Heart right ventricle (tissue), 16 donors: ENCODE data around the gene KDM1A. TPM values are rescaled to one million over a fixed set of nuclear protein-coding genes. Genes with fewer than 3 reads are reported as not detected.

ENCODE experiments used
- ATAC-seq, 8 donors: fragments of 200-7000 bp; cut with Tn5 transposase; one replicate each; pipeline ENCODE4 v1.9.1; 2020; ENCODE audit warnings: mild to moderate bottlenecking in 8 of 8, moderate library complexity in 8 of 8, moderate number of reproducible peaks in 1 of 8
- DNase-seq, 2 donors: peaks; one replicate each; pipeline ENCODE4 v3.0.0-alpha.2; 2020
- H3K27ac ChIP-seq, 10 donors: fragments of 200-600 bp; sonication (generic) in 2 of 10; one replicate each; pipeline versions ENCODE4 v1.5.0 to v1.8.0; 2020 to 2022; ENCODE audit warnings: mild to moderate bottlenecking in 3 of 10
- H3K27me3 ChIP-seq, 7 donors: fragments of 200-600 bp; one replicate each; pipeline ENCODE4 v1.8.0; 2021 to 2022; ENCODE audit warnings: mild to moderate bottlenecking in 2 of 7
- H3K36me3 ChIP-seq, 9 donors: fragments of 200-600 bp; sonication (generic) in 1 of 9; one replicate each; pipeline versions ENCODE4 v1.5.0 to v1.8.0; 2020 to 2022; ENCODE audit warnings: mild to moderate bottlenecking in 2 of 9
- H3K4me1 ChIP-seq, 9 donors: fragments of 200-600 bp; sonication (generic) in 1 of 9; one replicate each; pipeline versions ENCODE4 v1.5.0 to v1.8.0; 2020 to 2022; ENCODE audit warnings: mild to moderate bottlenecking in 4 of 9
- H3K4me3 ChIP-seq, 10 donors: fragments of 200-600 bp; sonication (generic) in 2 of 10; one replicate each; pipeline versions ENCODE4 v1.5.0 to v1.8.0; 2020 to 2022; ENCODE audit warnings: mild to moderate bottlenecking in 7 of 10, moderate library complexity in 2 of 10
- H3K9me3 ChIP-seq, 11 donors: fragments of 200-600 bp in 10 of 11; sonication (generic) in 2 of 11; one replicate each; pipeline versions ENCODE4 v1.5.0 to v1.8.0; 2013 to 2022; ENCODE audit warnings: mild to moderate bottlenecking in 2 of 11, control low read depth in 1 of 11, moderate library complexity in 1 of 11
- WGBS, 2 donors: extraction: QIAGEN DNeasy Blood & Tissue Kit; methylation state at CpG; one replicate each; pipeline ENCODE4 v1.1.7; 2013; ENCODE audit warnings: inconsistent platforms in 1 of 2; 5-methylcytosine and 5-hydroxymethylcytosine counted together
- intact Hi-C, 10 donors: fragments of 100-400 bp; cut with DNase I; formaldehyde crosslinking; loops; one replicate each; pipeline versions ENCODE4 v1.11.1 to v1.14.2; 2022
- long read RNA-seq, 3 donors: library from polyadenylated mRNA; unstranded; transcript quantifications; one replicate each; pipeline ENCODE4 v2.0.0, GENCODE V29; 2020 to 2021
- polyA plus RNA-seq, 2 donors: library from polyadenylated mRNA; stranded (reverse); fragments of 200-250 nt; gene quantifications; one replicate each; pipeline ENCODE4 v1.2.3, GENCODE V29; 2013
- total RNA-seq, 10 donors: library from RNA; stranded (reverse); fragmentation: NEBNext Ultra II Directional in 3 of 10; extraction: Animal tissue kit (Norgen Biotek cat#: 25700) in 3 of 10; gene quantifications; one replicate each; pipeline versions ENCODE4 v1.2.1 to v1.2.4, GENCODE V29; 2021 to 2023
- TF ChIP-seq, protein P1 (sequence below), 9 donors: fragments of 200-600 bp; sonication (generic) in 2 of 9; IDR thresholded peaks; one replicate each; pipeline versions ENCODE4 v1.5.0 to v1.8.0; 2021 to 2022; ENCODE audit warnings: antibody characterized with exemption in 9 of 9, mild to moderate bottlenecking in 5 of 9, moderate library complexity in 1 of 9
- donor health status: Arrhythmogenic right ventricular cardiomyopathy.
- donor health status: ischemic (EF 13 %, LVEDD 7.1; RV severe dilation, severe dysfunction).
- donor health status: healthy with polysubstance abuse.
- donor health status: DM: no; HTN: yes; CAD: no.
- donor health status: DM: no; HTN: no; CAD: no.
- donor health status: ischemic (EF 25% LVEDD 6.9; RV normal size, moderate dysfunction).
- donor health status: ischemic (EF 25% LVEDD 5.7; RV mildly dilated, moderate dysfunction).
- donor health status: healthy.
- donor health status: DM: yes; HTN: yes; CAD: no.
- donor health status: Ischemic cardiomyopathy.
- donor health status: ischemic (EF 35%, LVEDD 5.7; RV mildly dilated, moderate dysfunction).
- donor health status: nonischemic (EF 11% LVEDD 7.7; RV severe dilation, severe dysfunction).
- donor health status: DM: yes; HTN: yes; CAD: no.
- donor health status: PGD.
- donor health status: ischemic (EF 29% LVEDD 5.4; RV normal size, mild dysfunction).
- donor health status: nonischemic (EF 23%, LVEDD 6.1; RV moderate dilation, normal function).

Gene KDM1A
- total RNA-seq (10 to 100 TPM; 25.5 to 35.0 (median 27.3) TPM), polyA plus RNA-seq (10 to 100 TPM; 12.4 to 27.7 TPM)
- long read RNA-seq, donor 1, transcript KDM1A-201 (19 exons, 3,033 nt) = major isoform, 63 of 182 reads
- long read RNA-seq, donor 1, partial matches to known transcripts = 12 of 182 reads
- long read RNA-seq, donor 1, other reads (novel, unspliced or antisense) = 102 of 182 reads
- long read RNA-seq, donor 2, transcript KDM1A-206 (1 exons, 2,810 nt) = minor isoform, 5 of 169 reads
- long read RNA-seq, donor 2, transcript KDM1A-201 (19 exons, 3,033 nt) = major isoform, 53 of 169 reads
- long read RNA-seq, donor 2, partial matches to known transcripts = 12 of 169 reads
- long read RNA-seq, donor 2, other reads (novel, unspliced or antisense) = 98 of 169 reads
- long read RNA-seq, donor 3, partial matches to known transcripts = 2 of 7 reads
- long read RNA-seq, donor 3, other reads (novel, unspliced or antisense) = 2 of 7 reads

DNA sequence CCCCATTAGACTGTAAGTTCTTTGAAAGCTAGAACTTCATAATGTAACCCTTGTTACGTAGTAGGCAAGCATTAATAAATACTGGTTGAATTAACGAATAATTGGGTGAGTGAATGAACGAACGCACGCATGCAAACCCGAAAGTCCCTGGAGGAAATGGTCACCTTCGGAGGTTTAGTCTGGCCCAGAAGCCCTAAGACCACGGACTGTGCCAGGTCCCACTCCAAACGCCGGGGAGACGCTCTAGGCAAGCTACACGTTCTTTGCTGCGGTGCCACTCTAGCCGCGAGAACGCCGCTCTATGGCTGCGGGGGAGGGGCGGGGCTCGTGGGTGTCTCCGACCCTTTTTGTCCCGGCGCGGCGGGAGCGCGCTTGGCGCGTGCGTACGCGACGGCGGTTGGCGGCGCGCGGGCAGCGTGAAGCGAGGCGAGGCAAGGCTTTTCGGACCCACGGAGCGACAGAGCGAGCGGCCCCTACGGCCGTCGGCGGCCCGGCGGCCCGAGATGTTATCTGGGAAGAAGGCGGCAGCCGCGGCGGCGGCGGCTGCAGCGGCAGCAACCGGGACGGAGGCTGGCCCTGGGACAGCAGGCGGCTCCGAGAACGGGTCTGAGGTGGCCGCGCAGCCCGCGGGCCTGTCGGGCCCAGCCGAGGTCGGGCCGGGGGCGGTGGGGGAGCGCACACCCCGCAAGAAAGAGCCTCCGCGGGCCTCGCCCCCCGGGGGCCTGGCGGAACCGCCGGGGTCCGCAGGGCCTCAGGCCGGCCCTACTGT is at the start of gene KDM1A:
TSS of gene KDM1A (plus strand) at position 375 of the 769 bp plus-strand sequence. CDS start at position 504, 129 bp downstream.
- 1% methylated on average over 62 to 85 of the region's 85 CpGs for WGBS, 2 donors
- DNase-seq (peak; percentile 97 to 98), ATAC-seq (peak; percentile 99 to 100 (median 100))
- H3K9me3 ChIP-seq = peaks cover 0 to 21% (median 5%) of the 10 kb centered on the region in 11 donors
- no peaks in the 10 kb centered on the region for H3K27me3 ChIP-seq
- H3K27ac ChIP-seq = peak within 1 kb of the TSS; percentile 77 to 94 (median 86)
- H3K4me3 ChIP-seq = peak within 1 kb of the TSS; percentile 85 to 100 (median 94)
- TF ChIP-seq, protein P1, sequence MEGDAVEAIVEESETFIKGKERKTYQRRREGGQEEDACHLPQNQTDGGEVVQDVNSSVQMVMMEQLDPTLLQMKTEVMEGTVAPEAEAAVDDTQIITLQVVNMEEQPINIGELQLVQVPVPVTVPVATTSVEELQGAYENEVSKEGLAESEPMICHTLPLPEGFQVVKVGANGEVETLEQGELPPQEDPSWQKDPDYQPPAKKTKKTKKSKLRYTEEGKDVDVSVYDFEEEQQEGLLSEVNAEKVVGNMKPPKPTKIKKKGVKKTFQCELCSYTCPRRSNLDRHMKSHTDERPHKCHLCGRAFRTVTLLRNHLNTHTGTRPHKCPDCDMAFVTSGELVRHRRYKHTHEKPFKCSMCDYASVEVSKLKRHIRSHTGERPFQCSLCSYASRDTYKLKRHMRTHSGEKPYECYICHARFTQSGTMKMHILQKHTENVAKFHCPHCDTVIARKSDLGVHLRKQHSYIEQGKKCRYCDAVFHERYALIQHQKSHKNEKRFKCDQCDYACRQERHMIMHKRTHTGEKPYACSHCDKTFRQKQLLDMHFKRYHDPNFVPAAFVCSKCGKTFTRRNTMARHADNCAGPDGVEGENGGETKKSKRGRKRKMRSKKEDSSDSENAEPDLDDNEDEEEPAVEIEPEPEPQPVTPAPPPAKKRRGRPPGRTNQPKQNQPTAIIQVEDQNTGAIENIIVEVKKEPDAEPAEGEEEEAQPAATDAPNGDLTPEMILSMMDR (IDR thresholded peaks at IDR 0.05) = peak in 3 of 9 donors; percentile 25 to 43 (median 35)
- H3K4me1 ChIP-seq = peaks cover 0 to 26% (median 13%) of the 10 kb centered on the region in 9 donors
- intact Hi-C loops = no loop called here
- no peaks in the 10 kb centered on the region for H3K36me3 ChIP-seq

DNA sequence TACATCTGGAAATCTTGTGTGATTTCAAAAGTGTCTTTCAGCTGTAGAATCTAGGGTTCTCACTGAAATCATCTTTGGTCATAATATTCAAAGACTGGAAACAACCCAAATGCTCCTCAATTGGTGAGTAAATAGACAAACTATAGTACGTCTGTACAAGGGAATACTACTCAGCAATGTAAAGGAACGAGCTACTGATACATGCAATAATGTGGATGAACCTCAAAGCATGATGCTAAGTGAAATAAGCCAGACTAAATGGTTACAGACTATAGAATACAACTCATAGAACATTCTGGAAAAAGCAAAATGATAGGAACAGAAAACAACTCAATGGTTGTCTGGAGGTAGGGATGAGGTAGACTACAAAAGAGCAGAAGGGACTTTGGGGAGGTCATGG is 49.2 kb upstream of the KDM1A start:
- intact Hi-C loops = loop anchor here in 3 of 10 donors (10.0 kb wide), 2 partner anchors 125 to 305 kb away; no protein-coding TSS in a partner anchor
- 87 to 92% methylated on average over 2 of the region's 2 CpGs for WGBS, 2 donors
- ATAC-seq = no peak

DNA sequence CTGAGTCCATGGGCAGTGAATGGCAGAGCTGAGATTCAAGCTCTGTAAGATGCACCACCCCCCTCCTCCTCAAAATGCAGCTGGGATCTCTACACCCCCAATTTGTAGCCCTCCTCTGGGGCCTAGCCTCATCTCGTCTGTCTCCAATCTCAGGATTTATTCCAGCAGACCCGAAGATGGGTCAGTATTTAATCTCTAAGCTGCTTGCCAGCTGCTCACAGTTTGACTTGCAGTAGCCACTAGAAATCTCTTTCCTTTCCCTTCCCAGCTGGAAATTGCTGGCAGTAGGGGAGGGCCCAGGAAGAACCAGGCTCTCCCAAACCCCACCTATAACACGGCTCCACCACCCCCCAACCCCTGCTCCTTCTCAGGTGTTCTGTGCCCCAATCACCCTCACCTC is 48.1 kb upstream of the KDM1A start:
- H3K36me3 ChIP-seq = no peaks in the 10 kb centered on the region
- peaks cover 0 to 82% (median 27%) of the 10 kb centered on the region in 7 donors for H3K27me3 ChIP-seq
- TF ChIP-seq, protein P1 (IDR thresholded peaks at IDR 0.05) = no peak
- no peak overlapping the region for H3K27ac ChIP-seq
- intact Hi-C loops = loop anchor here in 3 of 10 donors (10.0 kb wide), 2 partner anchors 124 to 304 kb away; no protein-coding TSS in a partner anchor
- peaks cover 0 to 11% (median 6%) of the 10 kb centered on the region in 11 donors for H3K9me3 ChIP-seq
- DNase-seq = no peak
- ATAC-seq = no peak
- H3K4me1 ChIP-seq = peaks cover 0 to 4% (median 0%) of the 10 kb centered on the region in 9 donors
- H3K4me3 ChIP-seq = no peak overlapping the region
- 50 to 61% methylated on average over 3 of the region's 3 CpGs for WGBS, 2 donors

More for the DNA sequence above, 49.2 kb upstream of the KDM1A start:
- Histone ChIP-seq H3K27me3 (peaks cover 0 to 74% (median 30%) of the 10 kb centered on the region in 7 donors), H3K36me3 (no peaks in the 10 kb centered on the region), H3K4me1 (peaks cover 0 to 4% (median 0%) of the 10 kb centered on the region in 9 donors), H3K9me3 (peaks cover 0 to 22% (median 7%) of the 10 kb centered on the region in 11 donors), H3K27ac (no peak overlapping the region), H3K4me3 (no peak overlapping the region)
- DNase-seq = no peak
- TF ChIP-seq, protein P1 (IDR thresholded peaks at IDR 0.05) = no peak
